NCI-H1436 (cell line): Measurements from ENCODE around the gene THAP11.
"Not testable (repeated sequence)": the region's sequence is repeated elsewhere in the genome, so short reads cannot be mapped to it uniquely, and the experiment has no call there.

Experiments
- DNase-seq: peaks from one replicate; lab custom pipeline; 2025; lab: John Stamatoyannopoulos, UW

Gene THAP11

GRCh38 chr16:67862623-67863583 is 20.8 kb downstream of the THAP11 start:
- DNase-seq = no peak

- DNase-seq = not testable (repeated sequence)
Measured at GRCh38 chr16:67864044-67864443, 21.9 kb downstream of the THAP11 start.

DNA sequence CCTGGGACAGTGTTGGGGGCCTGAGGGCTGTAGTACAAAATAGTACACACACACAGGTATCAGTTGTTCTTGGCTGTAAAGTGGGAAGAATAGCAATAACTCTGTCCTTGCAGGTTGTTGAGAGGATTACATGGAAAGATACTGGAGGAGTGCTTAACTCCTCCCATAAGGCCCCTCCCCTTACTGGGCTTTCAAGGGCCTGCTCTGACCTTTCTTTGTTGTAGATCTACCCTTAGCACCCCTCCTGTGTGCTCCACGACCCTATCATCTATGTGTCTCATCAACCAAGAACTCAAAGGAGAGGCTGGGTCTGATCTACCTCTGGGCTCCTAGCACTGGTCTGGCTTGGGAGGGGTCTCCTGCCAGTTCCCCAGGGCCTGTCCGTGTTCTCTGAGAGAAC is 22.5 kb downstream of the THAP11 start:
- no peak for DNase-seq

GRCh38 chr16:67865318-67865717 is 23.2 kb downstream of the THAP11 start:
- no peak for DNase-seq

GRCh38 chr16:67868290-67868689 is 26.2 kb downstream of the THAP11 start:
- no peak for DNase-seq

DNA sequence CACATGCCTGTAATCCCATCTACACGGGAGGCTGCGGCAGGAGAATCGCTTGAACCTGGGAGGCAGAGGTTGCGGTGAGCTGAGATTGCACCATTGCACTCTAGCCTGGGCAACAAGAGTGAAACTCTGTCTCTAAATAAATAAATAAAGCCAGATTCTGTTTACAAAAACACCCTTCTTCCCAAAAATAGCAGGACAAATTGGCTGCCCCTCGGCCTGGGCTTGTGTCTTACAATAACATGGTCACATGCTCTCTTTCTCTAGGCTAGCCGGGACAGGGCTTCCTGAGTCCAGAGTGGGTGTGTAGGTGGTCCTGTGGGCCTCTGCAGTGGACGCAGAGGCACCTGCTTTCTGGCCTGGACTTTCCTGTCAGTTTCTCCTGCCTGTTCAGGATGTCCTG is 27.5 kb downstream of the THAP11 start:
- DNase-seq = no peak

DNA sequence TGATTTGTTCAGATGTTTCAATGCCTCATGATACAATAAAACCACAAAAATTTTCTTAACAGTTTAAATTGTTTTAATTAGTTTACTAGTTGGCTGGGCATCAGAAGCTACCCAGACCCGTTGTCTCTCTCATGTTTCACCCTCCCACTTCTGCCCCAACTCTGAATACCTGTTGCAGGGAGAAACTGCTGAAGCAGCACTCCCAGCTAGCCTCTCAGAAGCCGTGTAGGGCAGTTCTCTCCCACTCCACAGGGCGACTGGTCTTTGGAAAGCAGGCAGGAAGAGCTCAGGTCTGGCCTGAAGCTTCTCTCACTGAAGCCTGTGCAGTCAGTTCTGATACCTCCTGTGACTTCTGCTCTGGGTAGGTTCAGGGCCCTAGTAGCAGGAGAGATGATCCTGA is 29.1 kb downstream of the THAP11 start:
- DNase-seq = no peak

DNA sequence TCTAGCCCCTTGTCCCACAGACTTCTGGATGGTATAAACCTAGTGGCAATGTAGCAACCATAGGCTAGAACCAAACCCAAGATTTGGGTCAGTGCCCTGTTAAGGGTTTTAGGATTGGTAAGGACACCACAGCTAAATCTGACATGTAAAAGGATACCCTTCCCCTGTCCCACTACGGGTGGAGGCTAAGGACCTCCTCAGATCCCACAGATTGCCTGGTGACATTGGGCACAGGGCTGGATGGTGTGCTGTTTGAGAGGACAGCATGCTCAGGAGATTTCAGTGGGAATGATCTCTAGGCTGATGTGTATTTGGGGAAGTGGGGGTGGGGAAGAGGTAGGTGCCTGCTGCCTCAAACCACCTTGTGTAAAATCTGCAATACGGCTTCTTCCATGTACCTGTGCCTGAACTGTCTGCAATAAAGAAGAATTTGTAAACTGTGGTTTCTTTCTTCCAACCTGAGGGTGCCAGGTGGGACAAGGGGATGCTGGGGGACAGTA is 30.1 kb downstream of the THAP11 start:
- DNase-seq = no peak

GRCh38 chr16:67872631-67873434 is 30.7 kb downstream of the THAP11 start, which contains the start of gene EDC4:
EDC4 (plus strand) TSS chr16:67873052; CDS start chr16:67873262, 210 bp downstream.
- DNase-seq = peak; percentile 51

DNA sequence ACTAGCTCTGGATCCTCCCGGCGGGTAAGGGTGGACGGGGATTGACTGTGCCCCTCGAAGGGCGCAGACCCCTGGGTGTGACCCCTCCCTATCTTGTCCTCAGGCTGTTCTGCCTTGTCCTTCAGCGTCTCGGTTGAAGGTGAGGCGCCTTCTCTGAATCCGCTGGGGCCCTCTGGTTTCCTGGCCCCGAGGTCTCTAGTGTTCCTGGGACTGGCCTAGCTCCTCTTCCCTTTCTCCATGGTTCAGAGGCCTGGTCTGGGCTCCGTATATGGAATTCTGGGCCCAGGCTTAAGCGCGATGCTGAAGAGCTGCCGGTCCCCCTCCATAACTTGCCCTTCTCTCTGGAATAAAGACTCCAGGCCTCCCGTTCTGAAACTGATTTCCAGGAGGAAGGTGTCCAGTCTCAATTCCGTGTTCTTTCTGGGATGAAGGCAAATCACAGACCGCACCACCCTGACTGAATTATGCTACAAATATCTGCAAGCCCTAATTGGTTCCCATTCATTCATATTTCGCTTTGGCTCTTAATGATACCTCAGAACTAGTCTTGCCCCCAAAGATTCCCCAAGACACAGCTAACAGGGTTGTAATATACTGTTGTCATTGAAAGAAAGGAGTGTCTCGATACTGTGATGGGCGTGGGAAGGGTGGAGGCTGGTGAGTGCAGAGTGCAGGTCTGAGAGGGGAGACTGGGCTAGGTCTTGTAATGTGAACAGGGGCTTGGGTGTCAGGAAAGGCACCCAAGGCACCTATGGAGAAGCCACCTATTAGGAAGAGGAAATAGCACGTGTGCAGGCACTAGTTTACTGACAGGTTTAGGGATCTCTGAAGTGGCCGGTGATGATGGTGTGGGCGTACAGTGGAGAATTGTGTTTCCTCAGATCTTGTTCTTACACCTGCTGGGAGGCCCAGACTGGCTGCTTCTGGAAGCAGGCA is 31.6 kb downstream of the THAP11 start:
- DNase-seq = no peak

- DNase-seq = no peak
Measured at GRCh38 chr16:67874372-67874771, 32.3 kb downstream of the THAP11 start.

DNA sequence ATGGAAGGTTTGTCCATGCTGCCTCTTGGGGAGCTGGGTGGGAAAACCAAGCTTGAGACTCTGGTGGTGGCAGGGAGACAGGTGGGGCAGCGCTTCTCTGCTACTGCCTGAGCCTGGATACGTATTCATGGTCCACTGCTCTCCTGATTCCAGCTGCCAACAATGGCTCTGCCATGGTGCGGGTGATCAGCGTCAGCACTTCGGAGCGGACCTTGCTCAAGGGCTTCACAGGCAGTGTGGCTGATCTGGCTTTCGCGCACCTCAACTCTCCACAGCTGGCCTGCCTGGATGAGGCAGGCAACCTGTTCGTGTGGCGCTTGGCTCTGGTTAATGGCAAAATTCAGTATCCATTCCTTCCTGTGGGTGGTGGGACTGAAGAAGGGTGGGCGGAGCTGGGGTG is 34.9 kb downstream of the THAP11 start:
- no peak for DNase-seq

DNA sequence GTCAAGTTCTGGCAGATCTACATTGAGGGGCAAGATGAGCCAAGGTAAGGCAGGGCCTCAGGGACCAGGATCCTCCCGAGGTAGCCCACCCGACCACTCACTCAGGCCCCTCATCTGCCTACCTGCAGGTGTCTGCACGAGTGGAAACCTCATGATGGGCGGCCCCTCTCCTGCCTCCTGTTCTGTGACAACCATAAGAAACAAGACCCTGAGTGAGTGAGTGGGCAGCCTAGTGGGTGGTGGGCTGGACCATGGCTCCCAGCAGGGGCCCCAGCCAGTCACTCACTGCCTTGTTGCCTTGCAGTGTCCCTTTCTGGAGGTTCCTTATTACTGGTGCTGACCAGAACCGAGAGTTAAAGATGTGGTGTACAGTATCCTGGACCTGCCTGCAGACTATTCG is 36.1 kb downstream of the THAP11 start:
- DNase-seq = no peak

- DNase-seq = no peak
Measured at GRCh38 chr16:67878846-67879245, 36.7 kb downstream of the THAP11 start.

- DNase-seq = no peak
Measured at GRCh38 chr16:67879462-67879861, 37.3 kb downstream of the THAP11 start.

- DNase-seq = no peak
Measured at GRCh38 chr16:67879936-67880335, 37.8 kb downstream of the THAP11 start.

DNA sequence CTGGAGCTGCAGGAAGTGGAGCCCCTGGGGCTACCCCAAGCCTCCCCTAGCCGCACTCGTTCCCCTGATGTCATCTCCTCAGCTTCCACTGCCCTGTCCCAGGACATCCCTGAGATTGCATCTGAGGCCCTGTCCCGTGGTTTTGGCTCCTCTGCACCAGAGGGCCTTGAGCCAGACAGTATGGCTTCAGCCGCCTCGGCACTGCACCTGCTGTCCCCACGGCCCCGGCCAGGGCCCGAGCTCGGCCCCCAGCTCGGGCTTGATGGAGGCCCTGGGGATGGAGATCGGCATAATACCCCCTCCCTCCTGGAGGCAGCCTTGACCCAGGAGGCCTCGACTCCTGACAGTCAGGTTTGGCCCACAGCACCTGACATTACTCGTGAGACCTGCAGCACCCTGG is 38.5 kb downstream of the THAP11 start:
- DNase-seq = no peak

- DNase-seq = no peak
Measured at GRCh38 chr16:67881621-67882161, 39.6 kb downstream of the THAP11 start.

DNA sequence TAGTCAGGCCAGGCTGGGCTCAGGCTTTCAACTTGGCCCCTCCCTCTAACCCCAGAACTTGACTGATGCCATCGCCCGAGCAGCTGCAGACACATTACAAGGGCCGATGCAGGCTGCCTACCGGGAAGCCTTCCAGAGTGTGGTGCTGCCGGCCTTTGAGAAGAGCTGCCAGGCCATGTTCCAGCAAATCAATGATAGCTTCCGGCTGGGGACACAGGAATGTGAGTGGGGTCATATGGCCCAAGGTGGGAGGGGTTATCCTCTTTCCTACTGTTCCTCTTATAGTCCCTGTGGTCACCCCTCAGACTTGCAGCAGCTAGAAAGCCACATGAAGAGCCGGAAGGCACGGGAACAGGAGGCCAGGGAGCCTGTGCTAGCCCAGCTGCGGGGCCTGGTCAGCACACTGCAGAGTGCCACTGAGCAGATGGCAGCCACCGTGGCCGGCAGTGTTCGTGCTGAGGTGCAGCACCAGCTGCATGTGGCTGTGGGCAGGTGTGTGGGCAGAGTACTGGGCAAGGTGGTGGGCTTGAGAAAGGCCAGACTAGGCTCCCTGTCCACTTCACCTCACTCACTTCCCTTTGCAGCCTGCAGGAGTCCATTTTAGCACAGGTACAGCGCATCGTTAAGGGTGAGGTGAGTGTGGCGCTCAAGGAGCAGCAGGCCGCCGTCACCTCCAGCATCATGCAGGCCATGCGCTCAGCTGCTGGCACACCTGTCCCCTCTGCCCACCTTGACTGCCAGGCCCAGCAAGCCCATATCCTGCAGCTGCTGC is 40.4 kb downstream of the THAP11 start:
- no peak for DNase-seq

- DNase-seq = no peak
Measured at GRCh38 chr16:67883146-67883871, 41.2 kb downstream of the THAP11 start.
